Vagina (tissue), 2 donors: Measurements from ENCODE around the gene GFPT1.

Experiments
- CTCF ChIP-seq, 3 experiments: fragments of 450-650 bp in 2 of 3; fragments of 200-600 bp in 1 of 3; sonication (generic) in 1 of 3; IDR thresholded peaks; one replicate each; pipeline ENCODE4 v1.5.1; 2017 to 2019; ENCODE audit warnings: antibody characterized with exemption in 3 of 3, mild to moderate bottlenecking in 2 of 3, moderate library complexity in 2 of 3
- POLR2A ChIP-seq, 2 donors: fragments of 450-650 bp; IDR thresholded peaks; one replicate each; pipeline ENCODE4 v1.6.1; 2017; ENCODE audit warnings: antibody characterized with exemption in 2 of 2, mild to moderate bottlenecking in 2 of 2, moderate library complexity in 2 of 2
- POLR2AphosphoS5 ChIP-seq, 2 donors: sonication (generic); formaldehyde crosslinking; IDR thresholded peaks; one replicate each; pipeline ENCODE4 v1.9.0; 2017; ENCODE audit warnings: antibody characterized with exemption in 2 of 2, mild to moderate bottlenecking in 2 of 2, low read depth in 1 of 2; ENCODE audit not compliant: insufficient read depth in 1 of 2

DNA sequence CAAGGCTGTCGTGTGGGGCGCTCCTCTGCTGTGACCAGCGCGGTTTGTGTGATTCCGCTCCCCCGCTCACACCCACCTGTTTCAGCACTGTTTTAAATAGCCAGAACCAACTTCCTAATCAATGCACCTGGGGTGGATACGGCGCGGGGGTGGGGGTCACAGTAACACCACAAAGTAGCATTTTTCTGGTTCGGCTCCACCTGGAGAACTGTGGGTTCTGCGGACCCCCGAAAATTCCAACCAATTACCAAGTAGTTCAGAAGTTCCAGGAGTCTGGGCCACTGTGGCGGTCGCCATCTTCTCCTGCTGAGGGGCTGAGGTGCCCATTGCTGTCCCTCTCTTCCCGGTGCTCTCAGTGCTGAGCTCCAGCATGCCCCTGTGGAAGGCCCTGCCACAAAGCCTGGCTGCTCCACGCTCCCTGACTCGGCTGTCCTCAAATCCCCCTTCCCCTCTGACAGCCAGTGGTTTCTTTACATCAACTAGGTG lies 79.4 kb downstream of the GFPT1 start:
- TF ChIP-seq CTCF (IDR thresholded peaks at IDR 0.05): peak in 1 of 3 experiments; percentile 4
- TF ChIP-seq POLR2A (IDR thresholded peaks at IDR 0.05): no peak
- no peak for TF ChIP-seq POLR2AphosphoS5 (IDR thresholded peaks at IDR 0.05; ENCODE audit: insufficient read depth in 1 of 2, low read depth in 1 of 2)
